Testis (tissue), 2 donors: ENCODE data around the gene CACNA2D4.

ENCODE experiments used
- POLR2A ChIP-seq: fragments of 450-650 bp; IDR thresholded peaks from one replicate; pipeline ENCODE4 v1.6.1; 2017; ENCODE audit warnings: antibody characterized with exemption, mild to moderate bottlenecking, moderate library complexity
- TF ChIP-seq, protein P1 (sequence below), 3 experiments: fragments of 450-650 bp in 2 of 3; fragments of 200-600 bp in 1 of 3; sonication (generic) in 1 of 3; IDR thresholded peaks; one replicate each; pipeline ENCODE4 v1.5.1; 2016 to 2019; ENCODE audit warnings: antibody characterized with exemption in 3 of 3, mild to moderate bottlenecking in 2 of 3, moderate library complexity in 1 of 3

DNA sequence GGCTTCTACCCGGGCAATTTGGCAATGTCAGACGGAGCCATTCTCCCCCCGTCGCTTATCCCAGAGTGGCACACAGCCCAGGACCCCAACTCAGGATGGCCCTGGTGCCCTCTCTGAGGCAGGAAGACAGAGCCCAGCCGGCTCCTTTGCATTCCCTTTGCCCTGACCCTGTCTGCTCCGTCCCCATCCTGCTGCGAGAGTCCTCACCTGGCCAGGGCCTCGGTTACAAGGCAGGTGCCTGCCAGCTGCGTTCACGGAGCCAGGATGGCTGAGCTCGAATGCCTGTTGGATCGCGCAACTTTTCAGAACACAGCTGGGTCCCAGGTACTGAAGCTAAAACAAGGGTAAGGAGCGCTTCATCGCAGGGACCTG is 79.5 kb downstream of the CACNA2D4 start:
- TF ChIP-seq, protein P1, sequence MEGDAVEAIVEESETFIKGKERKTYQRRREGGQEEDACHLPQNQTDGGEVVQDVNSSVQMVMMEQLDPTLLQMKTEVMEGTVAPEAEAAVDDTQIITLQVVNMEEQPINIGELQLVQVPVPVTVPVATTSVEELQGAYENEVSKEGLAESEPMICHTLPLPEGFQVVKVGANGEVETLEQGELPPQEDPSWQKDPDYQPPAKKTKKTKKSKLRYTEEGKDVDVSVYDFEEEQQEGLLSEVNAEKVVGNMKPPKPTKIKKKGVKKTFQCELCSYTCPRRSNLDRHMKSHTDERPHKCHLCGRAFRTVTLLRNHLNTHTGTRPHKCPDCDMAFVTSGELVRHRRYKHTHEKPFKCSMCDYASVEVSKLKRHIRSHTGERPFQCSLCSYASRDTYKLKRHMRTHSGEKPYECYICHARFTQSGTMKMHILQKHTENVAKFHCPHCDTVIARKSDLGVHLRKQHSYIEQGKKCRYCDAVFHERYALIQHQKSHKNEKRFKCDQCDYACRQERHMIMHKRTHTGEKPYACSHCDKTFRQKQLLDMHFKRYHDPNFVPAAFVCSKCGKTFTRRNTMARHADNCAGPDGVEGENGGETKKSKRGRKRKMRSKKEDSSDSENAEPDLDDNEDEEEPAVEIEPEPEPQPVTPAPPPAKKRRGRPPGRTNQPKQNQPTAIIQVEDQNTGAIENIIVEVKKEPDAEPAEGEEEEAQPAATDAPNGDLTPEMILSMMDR (IDR thresholded peaks at IDR 0.05): no peak
- no peak for TF ChIP-seq POLR2A
